ENCODE data around the gene CYP24A1.
A peak's percentile ranks its signal among the peaks of the same experiment; 100 is the strongest.

The CYP24A1 gene

GRCh38 chr20:54152227-54153040 is 21.4 kb downstream of the CYP24A1 start:
- H3K27ac ChIP-seq, result no peak overlapping the region
- TF ChIP-seq CTCF (conservative IDR thresholded peaks at IDR 0.05), result no peak

GRCh38 chr20:54151511-54152226 is 22.1 kb downstream of the CYP24A1 start:
- H3K27ac ChIP-seq, result no peak overlapping the region
- TF ChIP-seq CTCF (conservative IDR thresholded peaks at IDR 0.05), result no peak

GRCh38 chr20:54151075-54151439 is 22.7 kb downstream of the CYP24A1 start:
- H3K27ac ChIP-seq, result no peak overlapping the region
- no peak for TF ChIP-seq CTCF (conservative IDR thresholded peaks at IDR 0.05)

- no peak for TF ChIP-seq CTCF (conservative IDR thresholded peaks at IDR 0.05)
- H3K27ac ChIP-seq, result peak overlapping the region; percentile 76
Observed at GRCh38 chr20:54149765-54150264, 24.0 kb downstream of the CYP24A1 start.

- H3K27ac ChIP-seq, result peak overlapping the region; percentile 76
- no peak for TF ChIP-seq CTCF (conservative IDR thresholded peaks at IDR 0.05)
Observed at GRCh38 chr20:54148947-54149764, 24.6 kb downstream of the CYP24A1 start.

- no peak overlapping the region for H3K27ac ChIP-seq
- no peak for TF ChIP-seq CTCF (conservative IDR thresholded peaks at IDR 0.05)
Observed at GRCh38 chr20:54146672-54147071, 27.1 kb downstream of the CYP24A1 start.
